GM23248 (cell line): ENCODE measurements around the gene SHISA5. TPM values are rescaled to one million over a fixed set of nuclear protein-coding genes. Genes with fewer than 3 reads are reported as not detected.
A peak's percentile ranks its signal among the peaks of the same experiment; 100 is the strongest.

Source experiments
- DNase-seq: peaks from one replicate; pipeline ENCODE4 v3.0.0-alpha.2; 2015
- H2AFZ ChIP-seq: fragments of 200-600 bp; sonication (generic); 2 replicates; pipeline ENCODE4 v1.6.1; 2016; ENCODE audit warnings: antibody characterized with exemption
- H3F3A ChIP-seq: fragments of 200-600 bp; sonication (generic); 2 replicates; pipeline ENCODE4 v1.6.1; 2016; ENCODE audit warnings: mild to moderate bottlenecking, antibody characterized with exemption, mixed run types; ENCODE audit not compliant: insufficient read depth
- H3K27ac ChIP-seq: fragments of 200-600 bp; sonication (generic); 2 replicates; pipeline ENCODE4 v1.5.1; 2016; ENCODE audit warnings: mild to moderate bottlenecking
- H3K27me3 ChIP-seq: fragments of 200-600 bp; sonication (generic); replicated peaks from 2 replicates; pipeline ENCODE4 v1.6.1; 2016; ENCODE audit warnings: mild to moderate bottlenecking; ENCODE audit not compliant: insufficient read depth
- H3K36me3 ChIP-seq: fragments of 200-600 bp; sonication (generic); 2 replicates; pipeline ENCODE4 v1.6.1; 2016; ENCODE audit warnings: low read depth, mild to moderate bottlenecking
- H3K4me1 ChIP-seq: fragments of 200-600 bp; sonication (generic); 2 replicates; pipeline ENCODE4 v1.6.1; 2016; ENCODE audit warnings: mild to moderate bottlenecking; ENCODE audit not compliant: insufficient read depth
- H3K4me2 ChIP-seq: fragments of 200-600 bp; sonication (generic); one replicate; pipeline ENCODE4 v1.6.1; 2016; ENCODE audit warnings: mild to moderate bottlenecking; ENCODE audit not compliant: unreplicated experiment
- H3K4me3 ChIP-seq: fragments of 200-600 bp; sonication (generic); 2 replicates; pipeline ENCODE4 v1.5.1; 2016; ENCODE audit warnings: mild to moderate bottlenecking
- H3K79me2 ChIP-seq: fragments of 200-600 bp; sonication (generic); 2 replicates; pipeline ENCODE4 v1.6.1; 2016; ENCODE audit warnings: mild to moderate bottlenecking; ENCODE audit not compliant: insufficient read depth
- H3K9ac ChIP-seq: fragments of 200-600 bp; sonication (generic); 2 replicates; pipeline ENCODE4 v1.6.1; 2016; ENCODE audit warnings: mild to moderate bottlenecking
- H3K9me2 ChIP-seq: fragments of 200-600 bp; sonication (generic); 2 replicates; pipeline ENCODE4 v1.6.1; 2016; ENCODE audit warnings: mixed run types, mild to moderate bottlenecking, moderate library complexity; ENCODE audit not compliant: insufficient read depth
- H3K9me3 ChIP-seq: fragments of 200-600 bp; sonication (generic); one replicate; pipeline ENCODE4 v1.6.1; 2017; ENCODE audit warnings: low read depth
- H4K20me1 ChIP-seq: fragments of 200-600 bp; sonication (generic); 2 replicates; pipeline ENCODE4 v1.6.0; 2016; ENCODE audit not compliant: insufficient read depth
- EZH2 ChIP-seq: fragments of 200-600 bp; sonication (generic); IDR thresholded peaks from 2 replicates; pipeline ENCODE4 v1.6.1; 2018; ENCODE audit warnings: antibody characterized with exemption, mild to moderate bottlenecking; ENCODE audit not compliant: insufficient read depth, poor library complexity, severe bottlenecking
- EZH2phosphoT487 ChIP-seq: fragments of 200-600 bp; sonication (generic); IDR thresholded peaks from 2 replicates; pipeline ENCODE4 v1.6.1; 2018; ENCODE audit warnings: antibody characterized with exemption, moderate library complexity, mild to moderate bottlenecking, low read depth; ENCODE audit not compliant: insufficient read depth
- WGBS, 2 experiments: methylation state at CpG; one replicate each; pipeline ENCODE4 v1.1.6; 2015 to 2017; ENCODE audit warnings: low lambda C conversion rate in 2 of 2, low coverage in 1 of 2; ENCODE audit errors: missing lambda C conversion rate in 2 of 2; 5-methylcytosine and 5-hydroxymethylcytosine counted together
- in situ Hi-C: fragments of 300-500 bp; cut with MboI; formaldehyde crosslinking; loops from 2 replicates; pipeline ENCODE4 v1.15.0; 2020
- polyA plus RNA-seq: library from polyadenylated mRNA; unstranded; fragments of >200 nt; fragmentation: Nextera tagmentation; extraction: Ambion mirVana; gene quantifications from 2 replicates; pipeline ENCODE4 v1.2.1, GENCODE V29; 2016
- total RNA-seq: library from RNA; depleted of rRNA; stranded (reverse); fragments of >200 nt; shearing (Covaris generic); gene quantifications from 2 replicates; pipeline ENCODE4 v1.2.3, GENCODE V29; 2014

Gene SHISA5
- total and polyA plus RNA-seq, 2 experiments from 2014 or later = 153 to 215 TPM

DNA sequence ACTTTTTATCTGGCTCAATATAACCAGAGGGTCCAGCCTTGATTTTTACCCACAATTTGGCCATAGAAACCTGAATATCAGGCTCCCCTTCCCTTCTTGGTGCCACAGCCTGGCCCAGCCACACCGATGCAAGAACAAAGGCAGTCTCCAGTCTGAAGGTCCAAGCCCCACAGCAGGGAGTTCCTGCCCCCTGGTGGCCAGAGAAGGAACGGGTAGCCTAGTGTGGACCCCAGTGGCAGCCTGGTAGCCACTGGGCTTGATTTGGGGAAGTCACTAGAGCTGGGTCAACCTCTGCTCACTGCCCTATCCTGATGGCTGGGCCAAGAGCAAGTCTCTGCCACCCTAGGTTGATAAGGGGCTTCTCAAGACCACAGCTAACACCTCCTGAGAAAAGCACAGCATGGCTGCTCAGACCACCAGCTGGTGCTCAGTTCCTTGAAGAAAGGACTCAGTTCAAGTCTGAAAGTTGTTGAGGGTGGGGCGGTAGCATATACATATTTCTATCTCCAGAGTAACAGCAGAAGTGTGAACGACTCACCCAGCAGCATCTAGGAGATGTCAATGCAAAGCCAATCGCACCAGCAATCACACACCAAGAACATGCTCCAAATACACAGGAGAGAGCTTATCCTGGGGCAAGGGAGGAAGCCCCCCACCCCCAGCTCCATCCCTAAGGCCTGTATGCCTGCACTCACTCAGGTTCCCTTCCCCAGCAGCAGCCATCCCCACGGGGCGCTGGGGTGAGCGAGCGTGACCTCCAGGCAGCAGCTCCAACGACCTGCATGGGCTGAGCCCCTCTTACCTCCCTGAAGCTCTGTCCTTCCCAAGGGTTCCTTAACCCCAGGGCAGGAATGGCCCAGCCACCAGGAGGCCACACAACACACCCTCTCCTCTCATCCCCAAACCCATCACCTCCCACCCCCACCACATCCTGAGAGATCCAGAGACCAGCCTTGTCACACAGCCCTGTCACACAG is 45.0 kb upstream of the SHISA5 start:
- TF ChIP-seq EZH2phosphoT487 (no peak), EZH2 (no peak)
- in situ Hi-C loops = no loop called here
- WGBS, 2 experiments = 53 to 59% methylated on average over 8 to 10 of the region's 10 CpGs

DNA sequence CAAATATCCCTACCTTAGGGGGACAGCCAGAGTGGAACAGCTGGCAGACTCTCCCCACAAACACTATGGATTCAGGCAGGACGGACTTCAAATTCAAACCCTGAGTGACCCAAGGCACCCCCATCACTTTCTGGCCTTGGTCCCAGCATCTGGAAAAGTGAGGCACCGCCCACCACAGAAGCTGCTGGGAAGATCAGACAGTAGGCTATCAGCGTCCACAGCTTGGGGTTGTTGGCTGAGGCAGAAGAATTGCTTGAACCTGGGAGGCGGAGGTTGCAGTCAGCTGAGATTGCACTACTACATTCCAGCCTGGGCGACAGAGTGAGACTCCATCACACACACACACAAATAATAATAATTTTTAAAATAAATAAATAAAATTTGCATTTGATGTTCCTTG is 44.2 kb upstream of the SHISA5 start:
- WGBS, 2 experiments = 66% methylated on average over 5 of the region's 5 CpGs

More for the DNA sequence above, 45.0 kb upstream of the SHISA5 start:
- Histone ChIP-seq H3K27ac (no peak overlapping the region), H3F3A (0 out of 2 replicates have a peak, but pooled peaks cover 2% of the 10 kb centered on the region), H3K4me2 (no peak overlapping the region), H3K9ac (no peak overlapping the region), H3K9me3 (no peaks in the 10 kb centered on the region), H4K20me1 (no peaks in the 10 kb centered on the region), H2AFZ (no peak overlapping the region), H3K27me3 (no peaks in the 10 kb centered on the region), H3K36me3 (no peaks in the 10 kb centered on the region; the same call in 1 of the 2 replicates), H3K4me3 (no peak overlapping the region), H3K4me1 (no peaks in the 10 kb centered on the region), H3K9me2 (no peaks in the 10 kb centered on the region), H3K79me2 (no peaks in the 10 kb centered on the region)
- DNase-seq = peak; percentile 83

GRCh38 chr3:48546203-48546829 is 42.3 kb upstream of the SHISA5 start:
- H3K27ac ChIP-seq = no peak overlapping the region
- TF ChIP-seq EZH2phosphoT487 (no peak), EZH2 (no peak)
- no peak for DNase-seq
- no peak overlapping the region for H3K4me2 ChIP-seq
- H3K4me3 ChIP-seq = no peak overlapping the region
- H3K9me3 ChIP-seq = no peaks in the 10 kb centered on the region
- H3K79me2 ChIP-seq = no peaks in the 10 kb centered on the region
- no peaks in the 10 kb centered on the region for H4K20me1 ChIP-seq
- WGBS, 2 experiments = 84 to 85% methylated on average over 4 of the region's 4 CpGs
- no peak overlapping the region for H2AFZ ChIP-seq
- H3K36me3 ChIP-seq = no peaks in the 10 kb centered on the region; the same call in 1 of the 2 replicates
- no peaks in the 10 kb centered on the region for H3K9me2 ChIP-seq
- 0 out of 2 replicates have a peak, but pooled peaks cover 2% of the 10 kb centered on the region for H3F3A ChIP-seq
- H3K4me1 ChIP-seq = no peaks in the 10 kb centered on the region
- in situ Hi-C loops = no loop called here
- H3K9ac ChIP-seq = no peak overlapping the region
- no peaks in the 10 kb centered on the region for H3K27me3 ChIP-seq

More for the DNA sequence above, 44.2 kb upstream of the SHISA5 start:
- Histone ChIP-seq H3K79me2 (no peaks in the 10 kb centered on the region), H3K27me3 (no peaks in the 10 kb centered on the region), H4K20me1 (no peaks in the 10 kb centered on the region), H3K9me2 (no peaks in the 10 kb centered on the region), H3K4me1 (no peaks in the 10 kb centered on the region), H3K4me2 (no peak overlapping the region), H3K4me3 (no peak overlapping the region), H3K9me3 (no peaks in the 10 kb centered on the region), H3K27ac (no peak overlapping the region), H2AFZ (no peak overlapping the region), H3K36me3 (no peaks in the 10 kb centered on the region; the same call in 1 of the 2 replicates), H3F3A (0 out of 2 replicates have a peak, but pooled peaks cover 2% of the 10 kb centered on the region), H3K9ac (no peak overlapping the region)
- in situ Hi-C loops = no loop called here
- TF ChIP-seq EZH2phosphoT487 (no peak), EZH2 (no peak)
- DNase-seq = no peak

DNA sequence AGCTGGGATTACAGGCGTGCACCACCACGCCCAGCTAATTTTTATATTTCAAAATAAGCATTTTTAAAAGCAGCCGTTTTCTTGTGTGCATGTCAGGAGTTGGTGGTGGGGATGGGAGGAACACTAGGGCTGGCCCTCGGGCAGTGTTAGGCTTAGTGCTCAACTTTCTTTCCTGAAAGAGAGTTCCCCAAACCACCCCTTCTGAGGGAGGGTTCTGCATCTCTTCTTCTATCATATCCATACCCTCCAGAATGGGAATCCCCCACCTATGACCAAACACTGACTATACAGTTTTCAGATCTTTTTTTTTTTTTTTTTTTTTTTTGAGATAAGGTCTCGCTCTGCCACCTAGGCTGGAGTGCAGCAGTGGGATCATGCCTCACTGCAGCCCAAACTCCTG is 40.2 kb upstream of the SHISA5 start:
- Histone ChIP-seq H4K20me1 (no peaks in the 10 kb centered on the region), H3K9me3 (no peaks in the 10 kb centered on the region), H3K4me2 (no peak overlapping the region), H3F3A (0 out of 2 replicates have a peak, but pooled peaks cover under 1% of the 10 kb centered on the region), H3K4me3 (no peak overlapping the region), H3K27ac (no peak overlapping the region), H3K9ac (no peak overlapping the region), H2AFZ (no peak overlapping the region), H3K79me2 (no peaks in the 10 kb centered on the region), H3K36me3 (no peaks in the 10 kb centered on the region; the same call in 1 of the 2 replicates), H3K27me3 (no peaks in the 10 kb centered on the region), H3K9me2 (no peaks in the 10 kb centered on the region), H3K4me1 (no peaks in the 10 kb centered on the region)
- 85 to 86% methylated on average over 5 of the region's 5 CpGs for WGBS, 2 experiments
- TF ChIP-seq EZH2 (no peak), EZH2phosphoT487 (no peak)
- in situ Hi-C loops = no loop called here
- no peak for DNase-seq
